Esophagus squamous epithelium (tissue), 5 donors: ENCODE measurements around the gene MAN1C1. TPM values are rescaled to one million over a fixed set of nuclear protein-coding genes. Genes with fewer than 3 reads are reported as not detected.
A peak's percentile ranks its signal among the peaks of the same experiment; 100 is the strongest.

ENCODE experiments used
- DNase-seq: peaks from one replicate; lab custom pipeline; 2025; lab: John Stamatoyannopoulos, UW
- H3K27ac ChIP-seq, 4 donors: fragments of 200-600 bp; sonication (generic); one replicate each; pipeline ENCODE4 v1.5.1; 2016 to 2019; ENCODE audit warnings: mild to moderate bottlenecking in 1 of 4
- H3K27me3 ChIP-seq, 4 donors: fragments of 200-600 bp; sonication (generic); 1 replicate in 3 of 4; 2 replicates in 1 of 4; pipeline versions ENCODE4 v1.5.1 to v1.6.0; 2017 to 2021; ENCODE audit warnings: antibody characterized with exemption in 1 of 4
- H3K36me3 ChIP-seq, 3 donors: fragments of 200-600 bp; sonication (generic); one replicate each; pipeline ENCODE4 v1.5.1; 2016 to 2019
- H3K4me1 ChIP-seq, 3 donors: fragments of 200-600 bp; sonication (generic); one replicate each; pipeline ENCODE4 v1.5.1; 2017 to 2019
- H3K4me3 ChIP-seq, 4 donors: fragments of 200-600 bp; sonication (generic); 1 replicate in 3 of 4; 2 replicates in 1 of 4; pipeline ENCODE4 v1.5.1; 2016 to 2019; ENCODE audit warnings: mild to moderate bottlenecking in 2 of 4, moderate library complexity in 1 of 4
- H3K9me3 ChIP-seq, 3 donors: fragments of 200-600 bp; sonication (generic); one replicate each; pipeline ENCODE4 v1.5.1; 2016 to 2019
- POLR2A ChIP-seq, 4 donors: fragments of 450-650 bp; IDR thresholded peaks; one replicate each; pipeline ENCODE4 v1.6.1; 2017; ENCODE audit warnings: antibody characterized with exemption in 4 of 4, mild to moderate bottlenecking in 4 of 4, moderate library complexity in 3 of 4
- WGBS, 2 donors: methylation state at CpG; one replicate each; pipeline ENCODE4 v1.1.5; 2018; 5-methylcytosine and 5-hydroxymethylcytosine counted together
- intact Hi-C: fragments of 100-400 bp; cut with DNase I; formaldehyde crosslinking; loops from one replicate; pipeline ENCODE4 v1.15.0; 2022
- total RNA-seq, 4 donors: library from RNA; depleted of rRNA; stranded (reverse); fragments of >200 nt; gene quantifications; one replicate each; pipeline ENCODE4 v1.1.0, GENCODE V29; 2016
- TF ChIP-seq, protein P1 (sequence below), 6 experiments: fragments of 450-650 bp in 4 of 6; fragments of 200-600 bp in 2 of 6; sonication (generic) in 2 of 6; IDR thresholded peaks; one replicate each; pipeline ENCODE4 v1.5.1; 2016 to 2019; ENCODE audit warnings: antibody characterized with exemption in 6 of 6, mild to moderate bottlenecking in 4 of 6, moderate library complexity in 4 of 6
- donor health status: DM: yes; HTN: yes; CAD: no.

The MAN1C1 gene
- total RNA-seq, 4 donors from 2014 or later = 0.91 to 7.4 (median 3.8) TPM

GRCh38 chr1:25795211-25795610 lies 178.6 kb downstream of the MAN1C1 start:
- TF ChIP-seq, protein P1, sequence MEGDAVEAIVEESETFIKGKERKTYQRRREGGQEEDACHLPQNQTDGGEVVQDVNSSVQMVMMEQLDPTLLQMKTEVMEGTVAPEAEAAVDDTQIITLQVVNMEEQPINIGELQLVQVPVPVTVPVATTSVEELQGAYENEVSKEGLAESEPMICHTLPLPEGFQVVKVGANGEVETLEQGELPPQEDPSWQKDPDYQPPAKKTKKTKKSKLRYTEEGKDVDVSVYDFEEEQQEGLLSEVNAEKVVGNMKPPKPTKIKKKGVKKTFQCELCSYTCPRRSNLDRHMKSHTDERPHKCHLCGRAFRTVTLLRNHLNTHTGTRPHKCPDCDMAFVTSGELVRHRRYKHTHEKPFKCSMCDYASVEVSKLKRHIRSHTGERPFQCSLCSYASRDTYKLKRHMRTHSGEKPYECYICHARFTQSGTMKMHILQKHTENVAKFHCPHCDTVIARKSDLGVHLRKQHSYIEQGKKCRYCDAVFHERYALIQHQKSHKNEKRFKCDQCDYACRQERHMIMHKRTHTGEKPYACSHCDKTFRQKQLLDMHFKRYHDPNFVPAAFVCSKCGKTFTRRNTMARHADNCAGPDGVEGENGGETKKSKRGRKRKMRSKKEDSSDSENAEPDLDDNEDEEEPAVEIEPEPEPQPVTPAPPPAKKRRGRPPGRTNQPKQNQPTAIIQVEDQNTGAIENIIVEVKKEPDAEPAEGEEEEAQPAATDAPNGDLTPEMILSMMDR (IDR thresholded peaks at IDR 0.05) = no peak
- no peak for TF ChIP-seq POLR2A (IDR thresholded peaks at IDR 0.05)
- Histone ChIP-seq H3K36me3 (no peaks in the 10 kb centered on the region), H3K9me3 (no peaks in the 10 kb centered on the region), H3K4me3 (no peak overlapping the region), H3K27ac (no peak overlapping the region), H3K27me3 (no peaks in the 10 kb centered on the region), H3K4me1 (peaks cover 12 to 42% (median 19%) of the 10 kb centered on the region in 3 donors)
- intact Hi-C loops = loop anchor here (5.0 kb wide), 1 partner anchor 188 kb away; no protein-coding TSS in a partner anchor
- DNase-seq = no peak
- WGBS, 2 donors = 60 to 66% methylated on average over 2 of the region's 2 CpGs

- Histone ChIP-seq H3K4me3 (no peak overlapping the region), H3K27ac (peak overlapping the region; percentile 17 to 71 (median 60))
- DNase-seq = no peak
These were observed 179.6 kb downstream of the MAN1C1 start for GRCh38 chr1:25795946-25796810.

GRCh38 chr1:25796811-25797458 lies 180.3 kb downstream of the MAN1C1 start:
- intact Hi-C loops = loop anchor here (5.0 kb wide), 1 partner anchor 190 kb away; no protein-coding TSS in a partner anchor

More at GRCh38 chr1:25795946-25796810, 179.6 kb downstream of the MAN1C1 start:
- Histone ChIP-seq H3K4me1 (peaks cover 20 to 51% (median 23%) of the 10 kb centered on the region in 3 donors), H3K9me3 (no peaks in the 10 kb centered on the region), H3K36me3 (no peaks in the 10 kb centered on the region), H3K27me3 (no peaks in the 10 kb centered on the region)
- TF ChIP-seq, protein P1 (IDR thresholded peaks at IDR 0.05) = no peak
- no peak for TF ChIP-seq POLR2A (IDR thresholded peaks at IDR 0.05)
- WGBS, 2 donors = 46 to 51% methylated on average over 18 of the region's 22 CpGs
- intact Hi-C loops = loop anchor here (5.0 kb wide), 1 partner anchor 189 kb away; no protein-coding TSS in a partner anchor

DNA sequence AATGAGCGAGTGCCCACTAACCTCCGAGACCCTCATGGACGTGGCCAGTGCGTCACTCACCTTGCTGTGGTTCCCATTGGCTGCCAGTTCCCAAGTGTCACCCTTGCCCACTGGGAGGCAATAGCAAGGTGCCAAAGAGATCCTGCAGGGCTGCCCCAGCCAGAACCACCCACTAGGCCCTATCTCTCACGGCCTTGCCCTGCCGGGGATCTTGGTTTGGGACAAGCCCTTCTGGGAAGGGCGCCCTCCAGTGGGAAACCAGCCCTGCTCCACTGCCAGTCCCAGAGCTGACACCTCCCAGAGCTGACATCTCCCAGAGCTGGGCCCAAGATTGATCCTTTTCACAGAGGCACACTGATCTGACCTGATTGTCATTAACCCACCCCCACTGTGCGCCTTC lies 181.3 kb downstream of the MAN1C1 start:
- H3K27me3 ChIP-seq = no peaks in the 10 kb centered on the region
- TF ChIP-seq, protein P1 (IDR thresholded peaks at IDR 0.05) = peak in 4 of 6 experiments; percentile 39 to 64 (median 42)
- no peak for TF ChIP-seq POLR2A (IDR thresholded peaks at IDR 0.05)
- peaks cover 24 to 68% (median 30%) of the 10 kb centered on the region in 3 donors for H3K4me1 ChIP-seq
- DNase-seq = no peak
- H3K36me3 ChIP-seq = peaks cover 0 to 3% (median 0%) of the 10 kb centered on the region in 3 donors
- intact Hi-C loops = loop anchor here (5.0 kb wide), 1 partner anchor 191 kb away; no protein-coding TSS in a partner anchor
- 81 to 91% methylated on average over 3 to 5 of the region's 8 CpGs for WGBS, 2 donors
- no peak overlapping the region for H3K27ac ChIP-seq
- no peak overlapping the region for H3K4me3 ChIP-seq
- no peaks in the 10 kb centered on the region for H3K9me3 ChIP-seq

More at GRCh38 chr1:25796811-25797458, 180.3 kb downstream of the MAN1C1 start:
- H3K4me3 ChIP-seq = no peak overlapping the region
- peaks cover 24 to 58% (median 25%) of the 10 kb centered on the region in 3 donors for H3K4me1 ChIP-seq
- 4 to 5% methylated on average over 14 to 19 of the region's 19 CpGs for WGBS, 2 donors
- H3K9me3 ChIP-seq = no peaks in the 10 kb centered on the region
- no peak for DNase-seq
- H3K27ac ChIP-seq = peak overlapping the region; percentile 17 to 71 (median 60)
- no peaks in the 10 kb centered on the region for H3K27me3 ChIP-seq
- TF ChIP-seq, protein P1 (IDR thresholded peaks at IDR 0.05) = peak; percentile 55 to 92 (median 88)
- no peak for TF ChIP-seq POLR2A (IDR thresholded peaks at IDR 0.05)
- H3K36me3 ChIP-seq = no peaks in the 10 kb centered on the region
